ENCODE data around the gene PEX10.

Gene PEX10

GRCh38 chr1:2375246-2375922, 37.0 kb downstream of the PEX10 start:
- no peak for DNase-seq (ENCODE audit: low read depth)

- no peak for DNase-seq (ENCODE audit: low read depth)
Measured at GRCh38 chr1:2374252-2375155, 37.9 kb downstream of the PEX10 start.

- no peak for DNase-seq (ENCODE audit: low read depth)
Measured at GRCh38 chr1:2373551-2374251, 38.7 kb downstream of the PEX10 start.

GRCh38 chr1:2372551-2373490, 39.5 kb downstream of the PEX10 start:
- no peak for DNase-seq (ENCODE audit: low read depth)

GRCh38 chr1:2368053-2368744, 44.2 kb downstream of the PEX10 start:
- no peak for DNase-seq (ENCODE audit: low read depth)

- no peak for DNase-seq (ENCODE audit: low read depth)
Measured at GRCh38 chr1:2363847-2364513, 48.4 kb downstream of the PEX10 start.

GRCh38 chr1:2360588-2361364, 51.6 kb downstream of the PEX10 start:
- DNase-seq (ENCODE audit: low read depth) = no peak

- DNase-seq (ENCODE audit: low read depth) = no peak
Measured at GRCh38 chr1:2358651-2359640, 53.4 kb downstream of the PEX10 start.

GRCh38 chr1:2358072-2358471, 54.3 kb downstream of the PEX10 start:
- DNase-seq (ENCODE audit: low read depth) = no peak

GRCh38 chr1:2356911-2357845, 55.2 kb downstream of the PEX10 start:
- no peak for DNase-seq (ENCODE audit: low read depth)

- no peak for DNase-seq (ENCODE audit: low read depth)
Measured at GRCh38 chr1:2356401-2356800, 56.0 kb downstream of the PEX10 start.

GRCh38 chr1:2355373-2356261, 56.7 kb downstream of the PEX10 start:
- DNase-seq (ENCODE audit: low read depth) = no peak

GRCh38 chr1:2354511-2355372, 57.6 kb downstream of the PEX10 start:
- no peak for DNase-seq (ENCODE audit: low read depth)

Data from stimulated activated CD8-positive, alpha-beta memory T cell treated with anti-CD3 and anti-CD28 coated beads, Interleukin-15, amount 100 ng/mL, for 1 hour (primary cell).